IPS-18a (cell line): ENCODE measurements around the gene LAPTM5.

ENCODE experiments used
- H3K27ac ChIP-seq: one replicate; pipeline ENCODE4 v1.5.1; 2013; ENCODE audit warnings: low read length
- H3K27me3 ChIP-seq: one replicate; pipeline ENCODE4 v1.6.1; 2013; ENCODE audit warnings: mild to moderate bottlenecking, low read length; ENCODE audit not compliant: control insufficient read depth, insufficient read depth
- H3K36me3 ChIP-seq: one replicate; pipeline ENCODE4 v1.6.1; 2013; ENCODE audit warnings: low read depth, low read length; ENCODE audit not compliant: control insufficient read depth
- H3K4me1 ChIP-seq: one replicate; pipeline ENCODE4 v1.6.1; 2013; ENCODE audit warnings: low read depth, low read length; ENCODE audit not compliant: control insufficient read depth
- H3K4me3 ChIP-seq: one replicate; pipeline ENCODE4 v1.5.1; 2013; ENCODE audit warnings: low read length
- H3K9ac ChIP-seq: one replicate; pipeline ENCODE4 v1.6.1; 2013; ENCODE audit warnings: mild to moderate bottlenecking, low read length, moderate library complexity
- H3K9me3 ChIP-seq: one replicate; pipeline ENCODE4 v1.6.1; 2013; ENCODE audit warnings: low read depth, low read length; ENCODE audit not compliant: control insufficient read depth

LAPTM5 gene

GRCh38 chr1:30683699-30684098 lies 73.9 kb downstream of the LAPTM5 start:
- Histone ChIP-seq H3K27ac (no peak overlapping the region), H3K36me3 (no peaks in the 10 kb centered on the region), H3K4me3 (no peak overlapping the region), H3K9me3 (no peaks in the 10 kb centered on the region), H3K9ac (no peak overlapping the region), H3K4me1 (peaks cover 6% of the 10 kb centered on the region), H3K27me3 (peaks cover 8% of the 10 kb centered on the region)
